Fibroblast of lung (primary cell): Measurements from ENCODE around the gene ATRN.

Experiments
- CTCF ChIP-seq, 2 donors: IDR thresholded peaks in 1 of 2; conservative IDR thresholded peaks in 1 of 2; 1 replicate in 1 of 2; 2 replicates in 1 of 2; pipeline ENCODE4 v1.5.1; 2011 to 2012; ENCODE audit warnings: low read length in 2 of 2, control low read depth in 1 of 2, inconsistent platforms in 1 of 2, low read depth in 1 of 2, mild to moderate bottlenecking in 1 of 2
- EZH2 ChIP-seq: IDR thresholded peaks from 2 replicates; pipeline ENCODE4 v1.5.1; 2012; ENCODE audit warnings: low read length, control low read depth, mild to moderate bottlenecking; ENCODE audit errors: missing control alignments

DNA sequence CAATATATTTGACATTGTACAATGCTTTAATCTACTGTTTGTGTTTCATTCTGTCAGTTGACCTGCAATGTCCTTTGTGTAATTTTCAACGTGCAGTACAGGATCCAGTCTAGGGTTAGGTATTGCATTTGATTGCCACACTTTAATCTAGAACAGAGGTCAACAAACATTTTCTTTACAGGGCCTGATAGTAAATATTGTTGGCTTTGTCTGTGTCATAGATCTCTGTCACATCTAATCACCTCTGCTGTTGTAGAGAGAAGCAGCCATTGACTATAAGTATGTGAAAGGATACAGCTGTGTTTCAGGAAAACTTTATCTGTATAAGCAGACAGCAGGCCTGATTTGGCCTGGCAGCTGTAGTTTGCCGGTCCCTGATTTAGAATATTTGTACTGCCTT lies 39.3 kb downstream of the ATRN start:
- TF ChIP-seq CTCF (conservative IDR thresholded peaks at IDR 0.05 in 1 of 2, IDR thresholded peaks at IDR 0.05 in 1 of 2; ENCODE audit: low read depth in 1 of 2, low read length in 2 of 2): no peak
- TF ChIP-seq EZH2: no peak
